ENCODE data around the gene PRR4. TPM values are rescaled to one million over a fixed set of nuclear protein-coding genes. Genes with fewer than 3 reads are reported as not detected.

Gene PRR4
- total and polyA plus RNA-seq, 7 donors: 1.0 to 11.7 (median 3.4) TPM

DNA sequence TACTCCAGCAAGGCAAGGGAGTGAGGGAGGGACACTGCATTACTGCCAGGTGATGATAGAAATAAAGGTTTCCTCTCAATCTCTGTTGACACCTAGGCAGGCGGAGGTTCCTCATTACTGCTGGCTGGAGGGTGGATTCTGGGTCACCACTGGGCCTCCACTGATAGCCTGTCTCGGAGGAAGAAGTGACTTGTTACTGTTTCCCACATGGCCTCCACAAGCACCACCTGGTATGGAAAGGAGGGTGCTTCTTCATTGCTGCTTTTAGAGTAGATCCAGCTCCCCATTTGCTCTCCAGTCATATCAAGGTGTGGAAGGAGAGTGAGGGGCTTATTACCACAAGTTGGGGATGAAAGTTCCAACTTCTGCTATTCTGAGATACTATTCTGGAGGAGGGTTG is 6.4 kb downstream of the PRR4 start:
- H3K4me3 ChIP-seq: no peak overlapping the region
- intact Hi-C loops (cut with DNase I): no loop called here
- no peaks in the 10 kb centered on the region for H3K9me3 ChIP-seq
- WGBS, 3 donors: 94 to 100% (median 97%) methylated on average over 2 of the region's 2 CpGs
- DNase-seq (no peak), ATAC-seq (no peak)
- no peak for TF ChIP-seq CTCF (IDR thresholded peaks at IDR 0.05)
- H3K27ac ChIP-seq: no peak overlapping the region
- H3K36me3 ChIP-seq (ENCODE audit: insufficient read depth in 1 of 2, low read depth in 1 of 2): peaks cover 0 to 21% of the 10 kb centered on the region in 2 donors
- H3K4me1 ChIP-seq: no peaks in the 10 kb centered on the region
- H3K27me3 ChIP-seq (ENCODE audit: insufficient read depth in 3 of 3, low read length in 2 of 3): no peaks in the 10 kb centered on the region

DNA sequence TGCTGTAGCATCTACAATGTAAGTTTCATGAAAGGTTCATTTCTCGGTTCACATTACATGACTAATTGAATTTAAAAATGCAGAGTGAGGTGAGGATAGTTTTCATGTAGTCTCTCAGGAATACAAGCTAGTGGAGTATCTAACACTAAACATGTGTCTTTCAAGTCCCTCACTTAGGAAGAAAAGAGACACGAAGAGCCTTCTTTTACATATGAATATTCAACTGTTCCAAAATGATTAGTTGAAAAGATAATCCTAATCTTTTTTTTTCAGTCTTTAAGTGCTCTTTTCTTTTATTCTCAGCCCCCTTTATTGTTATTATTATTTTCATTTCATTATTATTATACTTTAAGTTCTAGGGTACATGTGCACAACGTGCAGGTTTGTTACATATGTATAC is 10.8 kb downstream of the PRR4 start:
- no peak for DNase-seq
- no peak overlapping the region for H3K27ac ChIP-seq
- no peak overlapping the region for H3K4me3 ChIP-seq
- H3K9me3 ChIP-seq: no peaks in the 10 kb centered on the region
- TF ChIP-seq CTCF (IDR thresholded peaks at IDR 0.05): no peak
- no peaks in the 10 kb centered on the region for H3K27me3 ChIP-seq (ENCODE audit: insufficient read depth in 3 of 3, low read length in 2 of 3)
- H3K4me1 ChIP-seq: no peaks in the 10 kb centered on the region
- 86 to 90% (median 88%) methylated on average over 3 of the region's 3 CpGs for WGBS, 3 donors
- no peaks in the 10 kb centered on the region for H3K36me3 ChIP-seq (ENCODE audit: insufficient read depth in 1 of 2, low read depth in 1 of 2)
- intact Hi-C loops (cut with DNase I): no loop called here
- ATAC-seq: no peak

DNA sequence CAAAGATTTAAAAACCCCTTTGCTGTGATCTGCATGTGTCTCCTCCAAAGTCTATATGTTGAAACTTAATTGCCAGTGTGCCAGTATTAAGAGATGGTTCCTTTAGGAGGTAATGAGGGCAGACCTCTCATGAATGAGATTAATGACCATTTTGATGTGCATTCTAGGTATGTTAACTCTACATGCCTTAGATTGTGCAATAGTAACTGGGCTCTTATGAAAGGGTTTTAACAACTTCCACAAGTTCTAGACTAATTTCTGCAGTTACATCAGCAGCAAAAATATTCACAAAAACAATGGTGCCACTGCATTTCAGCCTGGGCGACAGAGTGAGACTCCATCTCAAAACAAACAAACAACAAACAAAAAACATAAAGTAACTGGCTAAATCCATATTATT is 19.3 kb downstream of the PRR4 start:
- 94 to 97% (median 97%) methylated on average over 1 of the region's 1 CpG for WGBS, 3 donors

DNA sequence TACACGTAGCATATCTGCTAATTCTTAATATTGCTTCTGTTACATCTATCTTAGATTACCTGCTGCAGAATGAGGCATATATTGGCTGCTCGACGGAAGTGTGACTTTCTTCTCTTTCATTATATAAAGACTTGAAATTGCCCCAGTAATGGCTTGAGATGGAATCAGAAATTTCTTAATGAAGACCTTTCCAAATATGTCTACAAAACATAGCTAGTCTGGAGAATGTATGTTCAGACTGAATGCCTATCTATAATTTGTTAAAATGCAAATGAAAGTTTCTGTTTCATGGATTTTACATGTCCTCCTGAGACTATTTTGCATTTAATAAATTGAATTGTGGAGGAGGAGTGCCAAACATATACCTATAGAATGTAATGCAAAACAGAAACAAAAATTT is 23.0 kb downstream of the PRR4 start, which contains the start of gene TAS2R10:
Gene TAS2R10, minus strand, starts transcription at position 101 of the 400 bp plus-strand sequence. Its CDS starts 89 bp downstream, at position 12.
- no peak within 1 kb of the TSS for H3K27ac ChIP-seq
- no peak for DNase-seq
- 87 to 93% (median 88%) methylated on average over 3 of the region's 3 CpGs for WGBS, 3 donors
- H3K27me3 ChIP-seq (ENCODE audit: insufficient read depth in 3 of 3, low read length in 2 of 3): no peaks in the 10 kb centered on the region
- H3K36me3 ChIP-seq (ENCODE audit: insufficient read depth in 1 of 2, low read depth in 1 of 2): no peaks in the 10 kb centered on the region
- no peak for ATAC-seq
- no peaks in the 10 kb centered on the region for H3K9me3 ChIP-seq
- no peak for TF ChIP-seq CTCF (IDR thresholded peaks at IDR 0.05)
- H3K4me1 ChIP-seq: no peaks in the 10 kb centered on the region
- intact Hi-C loops (cut with DNase I): no loop called here
- H3K4me3 ChIP-seq: no peak within 1 kb of the TSS

More for the DNA sequence above, 19.3 kb downstream of the PRR4 start:
- H3K9me3 ChIP-seq: no peaks in the 10 kb centered on the region
- no peak for TF ChIP-seq CTCF (IDR thresholded peaks at IDR 0.05)
- no peak overlapping the region for H3K27ac ChIP-seq
- H3K4me3 ChIP-seq: no peak overlapping the region
- no peaks in the 10 kb centered on the region for H3K36me3 ChIP-seq (ENCODE audit: insufficient read depth in 1 of 2, low read depth in 1 of 2)
- no peaks in the 10 kb centered on the region for H3K4me1 ChIP-seq
- intact Hi-C loops (cut with DNase I): no loop called here
- ATAC-seq (no peak), DNase-seq (no peak)
- H3K27me3 ChIP-seq (ENCODE audit: insufficient read depth in 3 of 3, low read length in 2 of 3): no peaks in the 10 kb centered on the region

- no peaks in the 10 kb centered on the region for H3K9me3 ChIP-seq
- no peak overlapping the region for H3K27ac ChIP-seq
- no peak for TF ChIP-seq CTCF (IDR thresholded peaks at IDR 0.05)
- ATAC-seq (no peak), DNase-seq (no peak)
- H3K36me3 ChIP-seq (ENCODE audit: insufficient read depth in 1 of 2, low read depth in 1 of 2): no peaks in the 10 kb centered on the region
- no peak overlapping the region for H3K4me3 ChIP-seq
- intact Hi-C loops (cut with DNase I): no loop called here
- no peaks in the 10 kb centered on the region for H3K4me1 ChIP-seq
- no peaks in the 10 kb centered on the region for H3K27me3 ChIP-seq (ENCODE audit: insufficient read depth in 3 of 3, low read length in 2 of 3)
- WGBS, 3 donors: 85 to 90% (median 85%) methylated on average over 3 of the region's 3 CpGs
These were observed 24.3 kb downstream of the PRR4 start for GRCh38 chr12:10824957-10825356.
